Islet precursor cell (in vitro differentiated cells): ENCODE data around the gene TYRO3.
A peak's percentile ranks its signal among the peaks of the same experiment; 100 is the strongest.

Experiments used
- DNase-seq: peaks from one replicate; pipeline ENCODE4 v3.0.0-alpha.2; 2018

The TYRO3 gene

GRCh38 chr15:41558400-41559238 lies at the start of gene TYRO3:
Gene TYRO3 (plus strand): TSS chr15:41559212. CDS start chr15:41559258, 46 bp downstream.
- DNase-seq: peak; percentile 77

GRCh38 chr15:41510728-41511127 lies 48.3 kb upstream of the TYRO3 start:
- DNase-seq: no peak

GRCh38 chr15:41511331-41511898 lies 47.6 kb upstream of the TYRO3 start:
- no peak for DNase-seq

DNA sequence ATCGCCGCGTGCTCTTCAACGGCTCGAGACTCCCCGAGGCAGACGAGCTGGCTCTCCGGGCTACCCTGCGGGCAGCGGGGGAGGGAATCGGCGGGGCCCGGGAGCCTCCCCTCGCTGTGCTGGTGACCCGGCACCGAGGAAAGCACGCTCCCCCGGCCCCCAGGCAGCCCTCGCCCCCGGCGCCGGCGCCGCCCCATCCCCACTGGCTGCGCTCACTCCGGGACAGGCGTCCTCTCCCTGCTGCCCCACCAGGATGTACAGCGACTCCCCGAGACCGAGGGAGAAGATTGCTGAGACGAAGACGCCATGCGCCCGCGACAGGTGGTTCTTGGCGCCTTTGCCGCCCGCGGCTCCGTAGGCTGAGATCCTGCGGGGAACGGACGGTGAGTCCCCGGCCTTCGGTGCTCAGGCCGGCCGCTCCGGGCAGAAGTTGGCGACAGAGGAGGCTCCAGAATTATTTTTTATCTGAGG lies 47.1 kb upstream of the TYRO3 start:
- no peak for DNase-seq

- no peak for DNase-seq
Measured at GRCh38 chr15:41512512-41512939, 46.5 kb upstream of the TYRO3 start.

DNA sequence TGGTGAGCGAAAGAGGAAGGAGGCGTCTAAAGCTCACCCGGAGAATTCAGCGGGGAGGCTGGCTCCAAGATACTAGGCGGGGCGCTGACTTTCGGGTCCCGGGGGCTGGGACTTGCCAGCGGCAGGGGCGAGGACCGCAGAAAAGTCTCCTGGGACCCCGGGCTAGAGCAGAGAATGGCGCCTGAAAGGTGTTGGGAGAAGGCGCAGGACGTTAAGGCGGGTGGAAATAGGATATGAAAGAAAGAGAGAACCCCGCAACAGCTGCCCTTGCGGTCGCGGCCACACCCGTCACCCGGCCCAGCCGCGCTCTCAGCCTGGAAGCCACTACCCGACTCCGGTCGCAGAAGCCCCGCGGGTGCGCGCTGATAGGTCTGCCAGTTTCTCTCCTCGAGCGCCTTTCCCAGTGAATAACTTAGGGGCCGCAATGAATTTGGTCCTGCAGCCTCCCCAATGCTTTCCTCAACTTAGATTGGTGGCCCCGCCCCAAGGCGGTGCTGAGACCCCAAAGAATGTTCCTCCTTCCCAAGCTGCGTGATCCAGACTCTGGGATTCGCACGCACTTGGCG lies 46.0 kb upstream of the TYRO3 start:
- peak; percentile 69 for DNase-seq

DNA sequence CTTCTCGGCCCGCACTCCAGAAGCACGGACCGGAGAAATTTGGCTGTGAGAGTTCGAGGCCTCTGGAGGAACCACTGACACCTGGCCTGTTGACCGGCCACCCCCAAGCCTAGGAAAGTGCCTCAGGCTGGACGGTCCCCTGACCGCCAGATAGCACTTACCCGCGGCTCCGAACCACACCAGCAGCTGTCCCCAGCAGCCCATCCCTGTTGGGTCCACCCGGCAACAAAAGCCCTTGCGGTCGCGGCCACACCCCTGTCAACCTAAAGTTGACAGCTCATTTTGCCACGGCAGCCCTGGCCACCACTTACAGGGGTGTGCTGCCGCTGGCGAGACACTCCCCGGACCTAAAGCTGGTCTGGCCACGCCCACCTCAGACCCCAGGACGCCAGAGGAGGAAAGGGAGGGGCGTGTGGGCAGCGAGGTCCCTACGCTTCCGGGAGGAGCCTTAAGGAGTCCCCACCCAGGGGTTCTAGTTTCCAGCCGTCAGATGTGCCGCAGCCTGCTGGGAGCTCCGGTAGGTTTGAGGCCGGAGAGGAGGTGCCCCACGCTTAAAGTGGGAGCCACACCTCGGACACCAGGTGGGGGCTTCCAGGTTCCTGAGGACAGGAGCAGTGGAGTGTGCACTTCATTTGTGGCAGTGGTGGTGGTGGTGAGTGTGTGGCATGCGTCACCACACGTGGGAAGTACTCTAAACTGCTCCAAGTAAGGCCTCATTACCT lies 45.3 kb upstream of the TYRO3 start, which contains the start of gene LTK:
TSS of gene LTK (minus strand) at position 322 of the 722 bp plus-strand sequence. CDS start at position 204, 118 bp downstream.
- DNase-seq: peak; percentile 83

GRCh38 chr15:41517895-41518449 lies 41.0 kb upstream of the TYRO3 start:
- DNase-seq: no peak

DNA sequence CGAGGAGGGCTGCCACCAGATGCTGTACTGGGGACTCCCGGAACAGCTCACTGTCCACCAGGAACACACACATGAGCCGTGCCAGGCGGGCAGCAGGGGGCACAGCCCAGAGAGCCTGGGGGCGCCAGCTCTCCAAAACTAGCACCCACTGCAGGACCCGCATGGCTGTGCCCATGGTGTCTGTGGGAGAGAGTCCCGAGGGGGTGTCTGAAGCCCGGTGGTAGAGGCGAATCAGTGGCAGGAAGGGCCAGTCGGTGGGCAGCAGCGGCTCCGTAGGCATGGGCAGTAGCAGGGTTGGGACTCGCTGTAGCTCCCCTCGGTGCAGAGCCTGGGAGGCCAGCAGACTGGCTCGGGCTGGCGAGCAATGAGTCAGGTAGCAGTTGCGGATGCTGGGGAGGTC lies 38.4 kb upstream of the TYRO3 start:
- DNase-seq: no peak

DNA sequence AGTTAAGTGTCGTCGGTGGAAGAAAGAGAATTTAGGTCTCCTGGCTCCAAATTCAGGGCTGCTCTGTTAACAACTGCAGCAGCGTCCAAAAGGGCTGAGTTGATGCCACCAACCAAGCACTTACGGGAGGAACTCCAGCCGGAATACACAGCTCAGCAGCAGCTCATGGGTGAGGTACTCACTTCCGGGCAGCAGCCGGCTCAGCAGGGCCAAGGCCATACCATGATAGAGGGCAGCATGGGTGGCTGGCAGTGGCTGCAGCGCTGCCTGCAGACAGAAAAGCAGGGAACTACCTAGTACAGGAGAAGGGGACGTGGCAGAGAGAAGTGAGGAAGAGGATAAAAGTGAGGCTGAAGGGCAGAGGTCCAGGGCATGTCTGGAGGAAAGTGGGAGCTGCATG lies 37.4 kb upstream of the TYRO3 start:
- DNase-seq: no peak

DNA sequence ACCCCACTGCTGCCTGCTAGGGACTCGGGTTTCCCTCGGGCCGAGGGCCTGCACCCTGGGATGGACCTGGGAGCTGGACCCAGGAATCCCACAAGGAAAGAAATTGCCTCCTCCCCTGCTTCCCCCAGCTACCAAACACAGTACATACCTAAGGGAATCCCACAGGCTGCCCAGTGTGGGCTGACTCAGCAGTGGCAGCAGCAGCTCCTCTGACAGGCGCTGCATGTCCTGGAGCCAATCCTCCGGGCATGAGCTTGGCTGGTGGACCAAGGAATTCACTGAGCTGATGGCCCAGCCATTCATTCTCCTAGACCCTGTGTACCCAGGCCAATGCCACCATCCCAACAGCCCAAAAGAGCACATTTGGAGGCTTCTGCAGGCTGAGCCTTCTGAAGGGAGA lies 35.9 kb upstream of the TYRO3 start:
- DNase-seq: no peak

DNA sequence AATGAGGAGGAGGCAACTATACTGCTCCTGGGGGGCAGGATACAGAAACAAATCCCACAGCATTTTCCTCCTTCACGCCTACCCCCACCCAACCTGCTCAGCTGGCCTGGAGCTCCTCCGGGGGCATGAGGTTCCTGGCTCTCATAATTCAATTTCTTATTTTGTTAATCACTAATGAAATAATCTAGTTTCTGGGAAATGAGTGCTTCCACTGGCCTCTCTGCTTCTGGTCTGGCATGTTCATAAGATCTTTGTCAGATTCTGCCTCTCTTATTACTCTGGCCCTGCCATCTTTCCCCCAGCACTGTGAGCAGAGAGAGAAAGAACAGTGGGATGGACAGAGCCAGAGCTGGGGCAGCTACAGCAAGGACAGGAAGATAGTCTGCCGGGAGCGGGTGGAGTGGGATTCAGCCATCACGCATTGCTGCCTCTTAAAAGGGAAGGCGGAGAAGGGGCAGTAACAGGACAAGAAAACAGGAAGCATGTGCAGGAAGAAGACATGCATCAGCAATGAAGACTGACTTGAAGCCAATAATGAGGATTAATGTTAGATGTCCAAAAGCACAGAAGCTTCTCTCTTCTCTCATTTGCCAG lies 28.6 kb upstream of the TYRO3 start:
- no peak for DNase-seq

- DNase-seq: no peak
Measured at GRCh38 chr15:41535544-41535943, 23.5 kb upstream of the TYRO3 start.

DNA sequence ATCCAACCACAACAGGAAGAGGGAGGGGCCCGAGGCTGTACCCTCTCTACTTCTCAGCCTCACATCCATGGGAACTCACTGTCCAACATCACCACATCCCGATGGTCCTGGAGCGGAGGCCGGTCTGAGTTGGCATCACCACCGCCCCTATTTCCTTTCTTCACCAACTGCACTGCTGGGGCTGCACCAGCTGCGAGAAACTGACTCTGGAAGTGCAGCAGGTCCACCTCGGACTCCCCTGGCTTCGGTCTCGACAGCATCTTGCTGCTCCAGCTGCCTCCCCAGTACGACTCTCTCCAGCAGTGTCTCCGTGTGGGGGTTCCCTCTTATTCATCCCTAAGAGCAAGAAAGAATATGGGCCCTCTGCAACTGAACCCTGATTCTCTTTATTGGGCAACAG lies 22.1 kb upstream of the TYRO3 start:
- no peak for DNase-seq

GRCh38 chr15:41543521-41543870 lies 15.5 kb upstream of the TYRO3 start:
- DNase-seq: no peak

GRCh38 chr15:41544650-41545015 lies 14.4 kb upstream of the TYRO3 start:
- DNase-seq: no peak

DNA sequence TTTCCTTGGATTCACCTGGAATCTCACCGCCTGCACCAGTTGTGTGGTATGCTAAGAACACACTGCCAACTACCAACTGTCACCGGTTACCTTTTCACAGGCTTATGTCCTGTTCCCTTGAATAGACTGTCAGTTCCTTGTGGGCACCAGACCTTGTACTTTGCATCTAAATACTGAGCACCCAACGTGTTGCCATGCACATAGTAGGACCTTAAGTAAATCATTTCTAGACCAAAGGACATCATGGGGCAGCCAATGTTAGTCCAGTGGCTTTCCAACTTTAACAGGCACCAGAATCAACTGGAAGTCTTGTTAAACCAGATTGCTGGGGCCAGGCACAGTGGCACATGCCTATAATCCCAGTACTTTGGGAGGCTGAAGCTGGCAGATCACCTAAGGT lies 13.8 kb upstream of the TYRO3 start:
- DNase-seq: no peak

DNA sequence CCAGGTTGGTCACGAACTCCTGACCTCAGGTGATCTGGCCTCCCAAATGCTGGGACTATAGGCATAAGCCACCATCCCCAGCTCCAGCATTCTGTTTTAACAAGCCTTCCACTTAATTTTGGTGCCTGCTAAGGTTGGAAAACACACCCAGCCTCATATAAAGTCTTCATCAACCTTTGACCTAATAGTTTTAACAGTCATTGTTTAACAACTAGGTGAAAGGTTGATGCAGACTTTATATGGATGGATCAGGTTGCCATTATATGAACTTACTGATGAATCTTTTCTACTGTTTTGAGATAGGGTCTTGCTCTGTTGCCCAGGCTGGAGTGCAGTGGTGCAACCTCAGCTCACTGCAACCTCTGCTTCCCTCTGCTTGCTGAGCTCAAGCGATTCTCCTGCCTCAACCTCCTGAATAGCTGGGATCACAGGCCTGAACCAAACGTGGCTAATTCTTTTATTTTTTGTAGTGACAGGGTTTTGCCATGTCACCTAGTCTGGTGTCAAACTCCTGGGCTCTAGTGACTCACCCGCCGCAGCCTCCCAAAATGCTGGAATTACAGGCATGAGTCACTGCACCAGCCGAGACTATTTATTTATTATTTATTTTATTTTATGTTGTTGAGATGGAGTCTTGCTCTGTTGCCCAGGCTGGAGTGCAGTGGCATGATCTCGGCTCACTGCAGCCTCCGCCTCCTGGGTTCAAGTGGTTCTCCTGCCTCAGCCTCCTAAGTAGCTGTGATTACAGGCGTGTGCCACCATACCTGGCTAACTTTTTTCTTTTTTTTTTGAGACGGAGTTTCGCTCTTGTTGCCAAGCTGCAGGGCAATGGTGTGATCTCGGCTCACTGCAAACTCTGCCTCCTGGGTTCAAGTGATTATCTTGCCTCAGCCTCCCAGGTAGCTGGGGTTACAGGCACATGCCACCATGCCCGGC lies 11.9 kb upstream of the TYRO3 start:
- no peak for DNase-seq

DNA sequence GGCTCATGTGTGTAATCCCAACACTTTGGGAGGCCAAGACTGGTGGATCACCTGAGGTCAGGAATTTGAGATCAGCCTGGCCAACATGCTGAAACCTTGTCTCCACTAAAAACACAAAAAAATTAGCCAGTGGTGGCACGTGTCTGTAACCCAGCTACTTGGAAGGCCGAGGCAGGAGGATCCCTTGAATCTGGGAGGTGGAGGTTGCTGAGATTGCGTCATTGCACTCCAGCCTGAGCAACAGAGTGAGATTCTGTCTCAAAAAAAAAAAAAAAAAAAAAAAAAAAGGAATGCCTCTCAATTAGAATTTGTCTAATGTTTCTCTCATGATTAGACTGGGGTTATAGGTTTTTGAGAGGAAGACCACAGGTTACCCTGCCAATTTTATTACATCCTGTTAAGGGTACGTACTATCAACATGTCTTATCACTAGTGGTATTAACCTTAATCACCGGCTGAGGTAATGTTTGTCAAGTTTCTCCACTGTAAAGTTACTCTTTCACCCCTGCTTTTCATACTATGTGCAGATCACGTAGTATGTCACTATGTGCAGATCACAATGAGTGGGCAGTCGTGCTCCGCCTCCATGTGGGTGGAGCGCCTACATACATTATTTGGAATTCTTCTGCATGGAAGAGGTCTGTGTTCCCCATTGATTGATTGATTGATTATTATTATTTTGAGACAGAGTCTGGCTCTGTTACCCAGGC lies 8.8 kb upstream of the TYRO3 start:
- no peak for DNase-seq

- DNase-seq: no peak
Measured at GRCh38 chr15:41553731-41554130, 5.3 kb upstream of the TYRO3 start.

DNA sequence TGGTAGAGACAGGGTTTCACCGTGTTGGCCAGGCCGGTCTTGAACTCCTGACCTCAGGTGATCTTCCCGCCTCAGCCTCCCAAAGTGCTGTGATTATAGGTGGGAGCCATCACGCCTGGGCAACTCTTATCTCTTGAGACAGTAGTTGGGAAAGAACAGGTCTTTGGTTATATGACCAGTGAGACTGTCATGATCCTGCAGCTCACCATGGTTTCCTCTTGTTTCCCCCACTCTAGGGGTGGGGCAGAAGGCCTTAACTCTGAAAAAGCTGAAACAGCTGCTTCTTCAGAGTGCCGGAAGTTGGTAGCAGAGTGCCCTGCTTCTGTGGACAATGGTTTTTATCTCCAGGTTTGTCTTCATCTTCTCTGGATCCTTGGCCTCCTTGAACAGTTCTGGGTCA lies 4.7 kb upstream of the TYRO3 start:
- DNase-seq: no peak
